ENCODE measurements around the gene COL26A1. TPM values are rescaled to one million over a fixed set of nuclear protein-coding genes. Genes with fewer than 3 reads are reported as not detected.

The COL26A1 gene
- total RNA-seq, 1 donor, result not detected

GRCh38 chr7:101519324-101520023 lies 156.8 kb downstream of the COL26A1 start:
- H3K79me2 ChIP-seq (ENCODE audit: insufficient read depth, low read length), result no peaks in the 10 kb centered on the region
- peaks cover 33% of the 10 kb centered on the region for H3K27me3 ChIP-seq (ENCODE audit: insufficient read depth, low read length)
- H3K4me3 ChIP-seq (ENCODE audit: insufficient read depth, low read length), result no peak overlapping the region
- no peak overlapping the region for H3K27ac ChIP-seq (ENCODE audit: low read depth, low read length)
- H3K4me1 ChIP-seq (ENCODE audit: insufficient read depth, low read length), result peaks cover 8% of the 10 kb centered on the region
- H2AFZ ChIP-seq (ENCODE audit: low read length), result no peak overlapping the region
- peak; percentile 86 for DNase-seq (ENCODE audit: insufficient read length, low spot score, missing footprints)
- no peak for TF ChIP-seq CTCF (IDR thresholded peaks at IDR 0.05; ENCODE audit: extremely low read depth, low read depth, low read length)
- peaks cover 2% of the 10 kb centered on the region for H3K9me3 ChIP-seq (ENCODE audit: low read depth, low read length)
- no peaks in the 10 kb centered on the region for H4K20me1 ChIP-seq (ENCODE audit: insufficient read depth, low read length)
- no peak overlapping the region for H3K4me2 ChIP-seq (ENCODE audit: insufficient read depth, low read length)
- no peaks in the 10 kb centered on the region for H3K36me3 ChIP-seq (ENCODE audit: insufficient read depth, low read length)

- H3K9me3 ChIP-seq (ENCODE audit: low read depth, low read length), result peaks cover 2% of the 10 kb centered on the region
- H3K4me3 ChIP-seq (ENCODE audit: insufficient read depth, low read length), result no peak overlapping the region
- peaks cover 15% of the 10 kb centered on the region for H3K27me3 ChIP-seq (ENCODE audit: insufficient read depth, low read length)
- H4K20me1 ChIP-seq (ENCODE audit: insufficient read depth, low read length), result no peaks in the 10 kb centered on the region
- no peak overlapping the region for H3K4me2 ChIP-seq (ENCODE audit: insufficient read depth, low read length)
- H3K36me3 ChIP-seq (ENCODE audit: insufficient read depth, low read length), result no peaks in the 10 kb centered on the region
- H3K79me2 ChIP-seq (ENCODE audit: insufficient read depth, low read length), result no peaks in the 10 kb centered on the region
- no peak overlapping the region for H2AFZ ChIP-seq (ENCODE audit: low read length)
- DNase-seq (ENCODE audit: insufficient read length, low spot score, missing footprints), result no peak
- no peak overlapping the region for H3K27ac ChIP-seq (ENCODE audit: low read depth, low read length)
- no peak for TF ChIP-seq CTCF (IDR thresholded peaks at IDR 0.05; ENCODE audit: extremely low read depth, low read depth, low read length)
- peaks cover 8% of the 10 kb centered on the region for H3K4me1 ChIP-seq (ENCODE audit: insufficient read depth, low read length)
Measured at GRCh38 chr7:101521430-101521925, 158.8 kb downstream of the COL26A1 start.

GRCh38 chr7:101522021-101522420 lies 159.3 kb downstream of the COL26A1 start:
- no peak for TF ChIP-seq CTCF (IDR thresholded peaks at IDR 0.05; ENCODE audit: extremely low read depth, low read depth, low read length)
- H4K20me1 ChIP-seq (ENCODE audit: insufficient read depth, low read length), result no peaks in the 10 kb centered on the region
- no peak overlapping the region for H3K27ac ChIP-seq (ENCODE audit: low read depth, low read length)
- H3K4me2 ChIP-seq (ENCODE audit: insufficient read depth, low read length), result no peak overlapping the region
- H3K9me3 ChIP-seq (ENCODE audit: low read depth, low read length), result peaks cover 2% of the 10 kb centered on the region
- peaks cover 8% of the 10 kb centered on the region for H3K4me1 ChIP-seq (ENCODE audit: insufficient read depth, low read length)
- H3K36me3 ChIP-seq (ENCODE audit: insufficient read depth, low read length), result no peaks in the 10 kb centered on the region
- no peaks in the 10 kb centered on the region for H3K79me2 ChIP-seq (ENCODE audit: insufficient read depth, low read length)
- peaks cover 13% of the 10 kb centered on the region for H3K27me3 ChIP-seq (ENCODE audit: insufficient read depth, low read length)
- H2AFZ ChIP-seq (ENCODE audit: low read length), result no peak overlapping the region
- no peak overlapping the region for H3K4me3 ChIP-seq (ENCODE audit: insufficient read depth, low read length)
- no peak for DNase-seq (ENCODE audit: insufficient read length, low spot score, missing footprints)

- peak; percentile 84 for DNase-seq (ENCODE audit: insufficient read length, low spot score, missing footprints)
- no peaks in the 10 kb centered on the region for H3K36me3 ChIP-seq (ENCODE audit: insufficient read depth, low read length)
- H3K4me3 ChIP-seq (ENCODE audit: insufficient read depth, low read length), result no peak overlapping the region
- peaks cover 6% of the 10 kb centered on the region for H3K27me3 ChIP-seq (ENCODE audit: insufficient read depth, low read length)
- no peaks in the 10 kb centered on the region for H4K20me1 ChIP-seq (ENCODE audit: insufficient read depth, low read length)
- TF ChIP-seq CTCF (IDR thresholded peaks at IDR 0.05; ENCODE audit: extremely low read depth, low read depth, low read length), result no peak
- H3K4me2 ChIP-seq (ENCODE audit: insufficient read depth, low read length), result peak overlapping the region; percentile 32
- H3K4me1 ChIP-seq (ENCODE audit: insufficient read depth, low read length), result peaks cover 4% of the 10 kb centered on the region
- no peak overlapping the region for H3K27ac ChIP-seq (ENCODE audit: low read depth, low read length)
- no peaks in the 10 kb centered on the region for H3K79me2 ChIP-seq (ENCODE audit: insufficient read depth, low read length)
- H2AFZ ChIP-seq (ENCODE audit: low read length), result peak overlapping the region; percentile 50
- peaks cover 2% of the 10 kb centered on the region for H3K9me3 ChIP-seq (ENCODE audit: low read depth, low read length)
Measured at GRCh38 chr7:101527844-101528667, 165.4 kb downstream of the COL26A1 start.

Measured in osteoblast (primary cell).